ENCODE data around the gene ANXA4.
A peak's percentile ranks its signal among the peaks of the same experiment; 100 is the strongest.

The ANXA4 gene

DNA sequence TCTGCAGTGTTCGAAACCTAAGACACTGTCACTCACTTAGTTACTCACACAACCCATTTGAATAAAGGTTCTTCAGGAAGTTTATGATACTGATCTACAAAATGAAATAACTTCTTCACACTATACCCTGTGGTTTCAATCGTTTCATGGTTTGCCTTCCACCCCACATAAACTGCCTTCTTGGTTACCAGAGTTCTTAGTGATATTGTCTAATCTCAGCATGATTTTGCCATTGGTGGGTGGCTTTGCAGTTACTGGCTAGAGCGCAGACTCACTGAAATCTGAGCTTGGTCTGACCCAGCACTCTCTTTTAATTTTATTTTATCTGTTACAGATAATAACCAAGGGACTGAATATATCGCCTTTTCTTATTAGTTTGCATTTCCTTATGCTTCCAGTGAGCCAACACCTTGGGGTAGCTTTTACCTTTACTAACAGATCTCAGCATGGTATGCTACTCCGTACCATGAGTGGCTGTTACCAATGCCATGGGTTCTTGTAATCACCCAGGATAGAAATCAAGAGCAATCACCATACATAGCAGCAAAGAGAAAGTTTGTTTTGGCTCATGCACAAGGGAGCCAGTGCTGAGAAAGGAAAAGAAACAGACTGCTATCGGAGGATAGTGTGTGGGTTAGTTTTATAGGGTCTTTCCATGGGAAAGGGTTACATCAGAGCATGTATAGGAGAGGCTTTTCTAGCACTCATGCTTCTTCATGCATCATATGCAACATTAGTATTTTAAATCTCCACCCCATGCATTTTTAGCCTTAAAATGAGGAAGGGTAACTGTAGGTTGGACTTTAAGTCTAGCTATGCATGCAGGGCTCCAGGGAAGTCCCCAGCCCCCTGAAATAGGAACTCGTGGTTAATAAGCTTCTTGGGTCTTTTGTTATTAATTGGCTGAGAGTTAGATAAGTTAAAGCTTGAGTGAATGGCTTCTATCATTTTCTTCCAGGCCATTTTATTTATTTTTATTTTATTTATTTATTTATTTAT, 33.3 kb downstream of the ANXA4 start:
- Histone ChIP-seq H3K9me3 (no peaks in the 10 kb centered on the region), H3K36me3 (no peaks in the 10 kb centered on the region), H3K27me3 (no peaks in the 10 kb centered on the region), H3K4me3 (peak overlapping the region in 1 of 2 donors; percentile 3), H3K4me1 (peaks cover 0 to 65% (median 33%) of the 10 kb centered on the region in 4 donors), H3K27ac (peak overlapping the region; percentile 59 to 64)
- TF ChIP-seq, protein P1, sequence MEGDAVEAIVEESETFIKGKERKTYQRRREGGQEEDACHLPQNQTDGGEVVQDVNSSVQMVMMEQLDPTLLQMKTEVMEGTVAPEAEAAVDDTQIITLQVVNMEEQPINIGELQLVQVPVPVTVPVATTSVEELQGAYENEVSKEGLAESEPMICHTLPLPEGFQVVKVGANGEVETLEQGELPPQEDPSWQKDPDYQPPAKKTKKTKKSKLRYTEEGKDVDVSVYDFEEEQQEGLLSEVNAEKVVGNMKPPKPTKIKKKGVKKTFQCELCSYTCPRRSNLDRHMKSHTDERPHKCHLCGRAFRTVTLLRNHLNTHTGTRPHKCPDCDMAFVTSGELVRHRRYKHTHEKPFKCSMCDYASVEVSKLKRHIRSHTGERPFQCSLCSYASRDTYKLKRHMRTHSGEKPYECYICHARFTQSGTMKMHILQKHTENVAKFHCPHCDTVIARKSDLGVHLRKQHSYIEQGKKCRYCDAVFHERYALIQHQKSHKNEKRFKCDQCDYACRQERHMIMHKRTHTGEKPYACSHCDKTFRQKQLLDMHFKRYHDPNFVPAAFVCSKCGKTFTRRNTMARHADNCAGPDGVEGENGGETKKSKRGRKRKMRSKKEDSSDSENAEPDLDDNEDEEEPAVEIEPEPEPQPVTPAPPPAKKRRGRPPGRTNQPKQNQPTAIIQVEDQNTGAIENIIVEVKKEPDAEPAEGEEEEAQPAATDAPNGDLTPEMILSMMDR (IDR thresholded peaks at IDR 0.05) = no peak
- DNase-seq = no peak
- intact Hi-C loops (cut with DNase I; ENCODE audit: low total_unique reads) = no loop called here

DNA sequence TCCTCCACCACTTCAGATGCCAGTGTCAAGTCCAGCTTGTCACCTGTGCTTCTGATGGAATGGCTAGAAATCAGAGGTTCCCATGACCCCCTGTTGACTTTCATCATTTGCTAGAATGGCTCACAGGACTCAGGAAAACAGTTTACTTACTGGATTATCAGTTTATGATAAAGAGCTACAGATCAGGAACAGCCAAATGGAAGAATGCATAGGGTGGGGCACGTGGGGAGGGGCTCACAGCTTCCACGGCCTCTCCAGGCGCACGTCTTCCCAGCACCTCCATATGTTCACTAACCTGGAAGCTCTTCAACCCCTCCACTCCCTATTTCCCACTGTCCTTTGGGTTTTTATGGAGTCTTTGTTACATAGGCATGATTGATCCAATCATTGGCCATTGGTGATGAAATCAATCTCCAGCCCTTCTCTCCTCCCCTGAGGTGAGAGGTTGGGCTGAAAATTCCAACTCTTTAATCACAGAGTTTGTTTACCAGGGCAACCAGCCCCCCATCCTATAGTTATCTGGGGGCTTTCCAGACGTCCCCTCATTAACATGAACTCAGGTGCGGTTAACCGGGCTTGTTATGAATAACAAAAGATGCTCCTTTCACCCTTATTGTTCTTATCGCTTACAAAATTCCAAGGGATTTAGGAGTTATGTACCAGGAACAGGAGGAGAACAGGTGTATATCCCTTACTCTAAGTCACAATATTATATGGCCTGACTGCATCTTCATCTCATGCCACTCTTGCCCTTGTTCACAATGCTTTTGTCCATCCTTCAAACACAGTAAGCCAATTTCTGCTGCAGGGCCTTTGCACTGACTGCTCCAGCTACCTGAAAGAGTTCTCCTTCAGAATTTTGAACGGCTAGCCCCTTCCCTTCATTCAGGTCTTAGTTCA, 35.2 kb downstream of the ANXA4 start:
- peaks cover 0 to 48% (median 24%) of the 10 kb centered on the region in 4 donors for H3K4me1 ChIP-seq
- no peak for DNase-seq
- intact Hi-C loops (cut with DNase I; ENCODE audit: low total_unique reads) = no loop called here

DNA sequence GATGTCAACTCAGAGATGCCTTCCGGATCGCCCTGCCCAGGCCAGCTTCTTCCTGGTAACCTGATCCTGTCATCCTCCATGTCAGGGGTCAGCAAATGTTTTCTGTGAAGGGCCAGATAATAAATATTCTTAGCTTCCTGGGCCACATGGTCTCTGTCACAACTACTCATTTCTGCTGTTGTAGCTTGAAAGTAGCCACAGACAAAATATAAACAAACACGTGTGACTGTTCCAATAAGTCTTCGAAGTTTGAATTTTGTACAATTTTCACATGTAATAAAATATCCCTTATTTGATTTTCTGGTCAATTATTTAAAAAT, 35.8 kb downstream of the ANXA4 start:
- intact Hi-C loops (cut with DNase I; ENCODE audit: low total_unique reads) = no loop called here

More for the DNA sequence above, 35.2 kb downstream of the ANXA4 start:
- H3K27ac ChIP-seq = no peak overlapping the region
- TF ChIP-seq, protein P1 (IDR thresholded peaks at IDR 0.05) = no peak
- no peak overlapping the region for H3K4me3 ChIP-seq
- H3K36me3 ChIP-seq = no peaks in the 10 kb centered on the region
- no peaks in the 10 kb centered on the region for H3K9me3 ChIP-seq
- no peaks in the 10 kb centered on the region for H3K27me3 ChIP-seq

DNA sequence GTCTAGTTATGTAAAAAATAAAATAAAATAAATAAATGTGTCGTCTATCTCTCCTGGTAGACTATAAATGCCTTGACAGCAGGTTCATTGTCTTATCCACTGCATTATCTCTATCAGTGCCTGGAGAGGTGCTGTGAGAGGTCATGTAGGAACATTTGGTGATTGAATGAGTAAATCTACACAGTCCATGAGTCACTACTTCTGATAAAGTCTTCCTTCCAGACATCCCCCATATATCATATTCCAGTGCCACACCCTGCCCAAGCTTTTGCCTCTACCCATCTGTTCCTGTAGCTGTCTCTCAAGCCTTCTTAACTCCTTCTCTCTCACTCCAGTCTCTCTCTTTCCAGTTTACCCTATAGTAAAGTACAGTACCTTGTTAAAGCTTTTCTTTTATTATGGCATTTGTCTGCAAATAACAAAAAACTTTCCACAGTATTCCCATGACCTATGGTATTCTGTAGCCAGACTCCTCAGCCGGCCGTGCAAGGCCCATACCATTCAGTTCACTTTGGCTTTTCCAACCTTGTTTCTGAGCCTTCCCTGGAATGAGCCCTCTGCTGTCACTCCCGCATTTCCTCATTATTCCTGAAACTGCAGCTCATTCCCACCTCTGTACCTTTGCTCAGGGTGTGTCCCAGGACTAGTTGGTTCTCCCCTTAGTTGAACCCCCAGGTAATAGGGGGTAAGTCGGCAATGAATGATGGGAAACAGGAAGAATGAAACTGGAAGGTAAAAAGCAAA, 37.5 kb downstream of the ANXA4 start:
- TF ChIP-seq, protein P1 (IDR thresholded peaks at IDR 0.05) = no peak
- Histone ChIP-seq H3K27ac (no peak overlapping the region), H3K27me3 (no peaks in the 10 kb centered on the region), H3K4me3 (no peak overlapping the region), H3K9me3 (no peaks in the 10 kb centered on the region), H3K4me1 (peaks cover 0 to 25% (median 10%) of the 10 kb centered on the region in 4 donors), H3K36me3 (peaks cover 0 to 9% (median 0%) of the 10 kb centered on the region in 3 donors)
- intact Hi-C loops (cut with DNase I; ENCODE audit: low total_unique reads) = no loop called here
- no peak for DNase-seq

More for the DNA sequence above, 35.8 kb downstream of the ANXA4 start:
- H3K9me3 ChIP-seq = no peaks in the 10 kb centered on the region
- no peaks in the 10 kb centered on the region for H3K27me3 ChIP-seq
- H3K4me1 ChIP-seq = peaks cover 0 to 42% (median 19%) of the 10 kb centered on the region in 4 donors
- DNase-seq = no peak
- no peaks in the 10 kb centered on the region for H3K36me3 ChIP-seq
- no peak overlapping the region for H3K27ac ChIP-seq
- no peak overlapping the region for H3K4me3 ChIP-seq
- TF ChIP-seq, protein P1 (IDR thresholded peaks at IDR 0.05) = no peak

DNA sequence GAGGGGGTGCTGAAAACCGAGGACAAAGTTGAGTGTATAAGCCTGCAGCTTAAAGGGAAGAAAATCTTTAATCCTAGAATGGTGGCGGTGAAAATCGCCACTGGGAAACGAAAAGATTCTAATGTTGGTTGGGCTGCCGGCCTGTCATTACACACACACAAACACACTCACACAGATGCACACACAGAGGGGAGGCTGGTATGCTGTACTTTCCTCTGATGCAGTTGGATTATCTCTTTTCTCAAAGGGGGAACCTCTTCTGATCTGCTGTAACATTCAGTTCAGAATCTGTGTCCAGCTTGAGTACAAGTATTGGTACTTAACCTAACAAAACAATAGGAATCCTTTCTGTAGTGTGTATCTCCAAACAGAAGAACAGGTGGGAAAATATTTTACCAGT, 39.0 kb downstream of the ANXA4 start:
- H3K27me3 ChIP-seq = no peaks in the 10 kb centered on the region
- TF ChIP-seq, protein P1 (IDR thresholded peaks at IDR 0.05) = no peak
- peaks cover 0 to 10% (median under 1%) of the 10 kb centered on the region in 4 donors for H3K4me1 ChIP-seq
- no peak overlapping the region for H3K27ac ChIP-seq
- H3K9me3 ChIP-seq = no peaks in the 10 kb centered on the region
- intact Hi-C loops (cut with DNase I; ENCODE audit: low total_unique reads) = no loop called here
- peaks cover 0 to 17% (median 0%) of the 10 kb centered on the region in 3 donors for H3K36me3 ChIP-seq
- DNase-seq = no peak
- no peak overlapping the region for H3K4me3 ChIP-seq
